K562 (cell line): Measurements from ENCODE around the gene NDUFC2. TPM values are rescaled to one million over a fixed set of nuclear protein-coding genes. Genes with fewer than 3 reads are reported as not detected.

Experiments
- CBFA2T3 ChIP-seq: fragments of 450-650 bp; IDR thresholded peaks from 2 replicates; pipeline ENCODE4 v1.6.1; 2017
- DPF2 ChIP-seq: fragments of 450-650 bp; IDR thresholded peaks from 2 replicates; pipeline ENCODE4 v1.6.1; 2016
- ETV5 ChIP-seq: sonication (generic); formaldehyde crosslinking; IDR thresholded peaks from 2 replicates; pipeline ENCODE4 v1.4.0; 2020; ENCODE audit warnings: low read depth, mild to moderate bottlenecking, missing genetic modification reagents
- FOS ChIP-seq: IDR thresholded peaks from 3 replicates; pipeline ENCODE4 v1.6.1; 2011; ENCODE audit not compliant: insufficient read length; ENCODE audit errors: extremely low read depth
- GABPA ChIP-seq: fragments of 200-800 bp; sonication (Bioruptor generic); conservative IDR thresholded peaks from 2 replicates; pipeline ENCODE4 v1.6.1; 2016; ENCODE audit warnings: low read depth, missing genetic modification characterization, missing compliant biosample characterization
- HMBOX1 ChIP-seq: sonication (generic); IDR thresholded peaks from 2 replicates; pipeline ENCODE4 v1.6.1; 2016
- HNRNPLL ChIP-seq: fragments of 200-400 bp; formaldehyde crosslinking; IDR thresholded peaks from 2 replicates; pipeline ENCODE4 v1.6.1; 2017; ENCODE audit warnings: low read length, low read depth, mild to moderate bottlenecking; ENCODE audit not compliant: poor library complexity, severe bottlenecking
- HSF4 ChIP-seq: fragments of 250-450 bp; sonication (Bioruptor Pico); IDR thresholded peaks from 2 replicates; pipeline ENCODE4 v2.1.2; 2022; ENCODE audit warnings: mild to moderate bottlenecking, moderate library complexity, borderline replicate concordance
- JUND ChIP-seq, 2 experiments: IDR thresholded peaks; 2 replicates in 1 of 2; 3 replicates in 1 of 2; pipeline ENCODE4 v1.6.1; 2011; ENCODE audit warnings: borderline replicate concordance in 2 of 2, low read depth in 2 of 2, low read length in 2 of 2, improper control_type of control experiment in 1 of 2, missing biosample characterization in 1 of 2, missing genetic modification characterization in 1 of 2, missing genetic modification reagents in 1 of 2
- MAX ChIP-seq: sonication (generic); formaldehyde crosslinking; IDR thresholded peaks from 2 replicates; pipeline ENCODE4 v1.9.0; 2022; ENCODE audit warnings: mild to moderate bottlenecking, missing genetic modification reagents
- MTA1 ChIP-seq: fragments of 450-650 bp; IDR thresholded peaks from 2 replicates; pipeline ENCODE4 v1.6.1; 2017; ENCODE audit warnings: borderline replicate concordance
- NCOA6 ChIP-seq: fragments of 450-650 bp; IDR thresholded peaks from 2 replicates; pipeline ENCODE4 v1.6.1; 2017; ENCODE audit warnings: mild to moderate bottlenecking
- PHF20 ChIP-seq: fragments of 450-650 bp; IDR thresholded peaks from 2 replicates; pipeline ENCODE4 v1.6.1; 2018; ENCODE audit not compliant: partially characterized antibody
- POLR2G ChIP-seq: fragments of 200-400 bp; formaldehyde crosslinking; IDR thresholded peaks from 2 replicates; pipeline ENCODE4 v1.6.1; 2017; ENCODE audit warnings: low read depth, mild to moderate bottlenecking, antibody characterized with exemption, low read length, moderate library complexity
- PTBP1 ChIP-seq: fragments of 200-400 bp; formaldehyde crosslinking; IDR thresholded peaks from 2 replicates; pipeline ENCODE4 v1.6.1; 2017; ENCODE audit warnings: low read depth, low read length
- RAD51 ChIP-seq: fragments of 450-650 bp; IDR thresholded peaks from 2 replicates; pipeline ENCODE4 v1.7.1; 2016; ENCODE audit warnings: low read depth, mild to moderate bottlenecking, borderline replicate concordance
- RBM15 ChIP-seq: fragments of 200-400 bp; formaldehyde crosslinking; IDR thresholded peaks from 2 replicates; pipeline ENCODE4 v1.6.1; 2018; ENCODE audit warnings: mild to moderate bottlenecking, low read length, moderate library complexity; ENCODE audit not compliant: insufficient read depth
- TBP ChIP-seq: optimal IDR thresholded peaks from 2 replicates; pipeline ENCODE3; 2011; ENCODE audit warnings: low read depth, low read length, improper control_type of control experiment
- ZFP1 ChIP-seq: fragments of 450-650 bp; formaldehyde crosslinking; IDR thresholded peaks from 2 replicates; pipeline ENCODE4 v1.4.0; 2020; ENCODE audit warnings: mild to moderate bottlenecking, mixed read lengths
- ZKSCAN8 ChIP-seq: fragments of 200-800 bp; sonication (Bioruptor generic); IDR thresholded peaks from 2 replicates; pipeline ENCODE4 v1.6.1; 2016; ENCODE audit warnings: missing genetic modification characterization, missing compliant biosample characterization
- ZNF551 ChIP-seq: fragments of 250-450 bp; sonication (Bioruptor Pico); IDR thresholded peaks from 2 replicates; pipeline ENCODE4 v1.5.0; 2021; ENCODE audit warnings: mild to moderate bottlenecking, moderate library complexity
- ZNF707 ChIP-seq: fragments of 250-450 bp; sonication (Bioruptor Pico); conservative IDR thresholded peaks from 2 replicates; pipeline ENCODE4 v1.8.0; 2022; ENCODE audit warnings: inconsistent platforms, mild to moderate bottlenecking, moderate library complexity
- polyA plus RNA-seq, 8 experiments: library from polyadenylated mRNA; depleted of rRNA in 4 of 8; stranded (reverse) in 5 of 8; unstranded in 3 of 8; fragments of >200 nt; fragmentation: Nextera tagmentation in 2 of 8; fragmentation: Illumina TruSeq in 1 of 8; extraction: Ambion mirVana in 2 of 8; extraction: Trizol in 1 of 8; gene quantifications; 2 replicates each; pipeline versions ENCODE4 v1.2.1 to v1.2.3, GENCODE V29; 2011 to 2014; ENCODE audit warnings: inconsistent platforms in 1 of 8, missing spikeins in 1 of 8
- total RNA-seq, 7 experiments: library from RNA; depleted of rRNA in 6 of 7; stranded (reverse); fragments of >200 nt in 6 of 7; fragmentation: Illumina TruSeq in 2 of 7; extraction: Trizol in 2 of 7; gene quantifications; 2 replicates each; pipeline versions ENCODE4 v1.2.1 to v1.2.3, GENCODE V29; 2011 to 2021; ENCODE audit warnings: low replicate concordance in 1 of 7
- TF ChIP-seq, protein P1 (sequence below): sonication (generic); formaldehyde crosslinking; IDR thresholded peaks from 2 replicates; pipeline ENCODE4 v1.4.0; 2020; ENCODE audit warnings: mild to moderate bottlenecking, missing genetic modification reagents
- TF ChIP-seq, protein P2 (sequence below), 2 experiments: fragments of 450-650 bp in 1 of 2; sonication (generic) in 1 of 2; formaldehyde crosslinking in 1 of 2; IDR thresholded peaks in 1 of 2; conservative IDR thresholded peaks in 1 of 2; 2 replicates each; pipeline versions ENCODE4 v1.6.1 to v1.8.1; 2016 to 2023; ENCODE audit warnings: mild to moderate bottlenecking in 2 of 2, moderate library complexity in 2 of 2, inconsistent platforms in 1 of 2, missing genetic modification reagents in 1 of 2

The NDUFC2 gene
- total and polyA plus RNA-seq, 9 of the 15 experiments (the other 6 are each of a cell fraction or from before 2014, with no cell fraction given): 168 to 1,119 (median 442) TPM

- TF ChIP-seq RBM15 (no peak), PHF20 (no peak), MTA1 (no peak), ZNF707 (CRISPR knock-in tag) (no peak), PTBP1 (no peak), ZKSCAN8 (CRISPR knock-in tag) (no peak), HSF4 (no peak), NCOA6 (no peak), ZNF551 (CRISPR knock-in tag) (no peak), HNRNPLL (no peak), TBP (no peak), ETV5 (no peak), JUND (IDR thresholded peaks at IDR 0.05; ENCODE audit: borderline replicate concordance, low read depth, low read length) (0 out of 2 replicates have a peak, but pooled peaks have one; percentile 10), JUND (tag; IDR thresholded peaks at IDR 0.05; ENCODE audit: borderline replicate concordance, low read depth, low read length) (no peak; the same call in 2 of the 3 replicates), POLR2G (no peak), MAX (no peak), GABPA (no peak), FOS (no peak), HMBOX1 (peak; percentile 57), RAD51 (no peak), ZFP1 (no peak), DPF2 (0 out of 2 replicates have a peak, but pooled peaks have one; percentile 28), CBFA2T3 (no peak)
- TF ChIP-seq, protein P1, sequence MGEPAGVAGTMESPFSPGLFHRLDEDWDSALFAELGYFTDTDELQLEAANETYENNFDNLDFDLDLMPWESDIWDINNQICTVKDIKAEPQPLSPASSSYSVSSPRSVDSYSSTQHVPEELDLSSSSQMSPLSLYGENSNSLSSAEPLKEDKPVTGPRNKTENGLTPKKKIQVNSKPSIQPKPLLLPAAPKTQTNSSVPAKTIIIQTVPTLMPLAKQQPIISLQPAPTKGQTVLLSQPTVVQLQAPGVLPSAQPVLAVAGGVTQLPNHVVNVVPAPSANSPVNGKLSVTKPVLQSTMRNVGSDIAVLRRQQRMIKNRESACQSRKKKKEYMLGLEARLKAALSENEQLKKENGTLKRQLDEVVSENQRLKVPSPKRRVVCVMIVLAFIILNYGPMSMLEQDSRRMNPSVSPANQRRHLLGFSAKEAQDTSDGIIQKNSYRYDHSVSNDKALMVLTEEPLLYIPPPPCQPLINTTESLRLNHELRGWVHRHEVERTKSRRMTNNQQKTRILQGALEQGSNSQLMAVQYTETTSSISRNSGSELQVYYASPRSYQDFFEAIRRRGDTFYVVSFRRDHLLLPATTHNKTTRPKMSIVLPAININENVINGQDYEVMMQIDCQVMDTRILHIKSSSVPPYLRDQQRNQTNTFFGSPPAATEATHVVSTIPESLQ (CRISPR knock-in tag): no peak
- TF ChIP-seq, protein P2, sequence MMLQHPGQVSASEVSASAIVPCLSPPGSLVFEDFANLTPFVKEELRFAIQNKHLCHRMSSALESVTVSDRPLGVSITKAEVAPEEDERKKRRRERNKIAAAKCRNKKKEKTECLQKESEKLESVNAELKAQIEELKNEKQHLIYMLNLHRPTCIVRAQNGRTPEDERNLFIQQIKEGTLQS (IDR thresholded peaks at IDR 0.05): peak; percentile 40; the same call in 1 of the 2 replicates
- TF ChIP-seq, protein P2 (CRISPR knock-in tag; conservative IDR thresholded peaks at IDR 0.05): no peak
Observed at GRCh38 chr11:78072455-78072854, 7.2 kb downstream of the NDUFC2 start (continued).
